K562 (cell line): Measurements from ENCODE around the gene CTSZ. TPM values are rescaled to one million over a fixed set of nuclear protein-coding genes. Genes with fewer than 3 reads are reported as not detected.
A peak's percentile ranks its signal among the peaks of the same experiment; 100 is the strongest.

Experiments used
- ASH1L ChIP-seq: fragments of 450-650 bp; IDR thresholded peaks from 2 replicates; pipeline ENCODE4 v1.6.1; 2018; ENCODE audit warnings: borderline replicate concordance, mild to moderate bottlenecking, low read depth; ENCODE audit not compliant: partially characterized antibody
- CBFB ChIP-seq: sonication (generic); formaldehyde crosslinking; IDR thresholded peaks from 2 replicates; pipeline ENCODE4 v1.4.0; 2020; ENCODE audit warnings: mild to moderate bottlenecking, missing genetic modification reagents
- CEBPZ ChIP-seq: fragments of 150-350 bp; IDR thresholded peaks from 2 replicates; pipeline ENCODE4 v1.6.1; 2014; ENCODE audit warnings: low read depth, mild to moderate bottlenecking, low read length, borderline replicate concordance
- HDAC1 ChIP-seq, 2 experiments: fragments of 450-650 bp; IDR thresholded peaks; 2 replicates each; pipeline ENCODE4 v1.6.1; 2016 to 2017; ENCODE audit warnings: inconsistent platforms in 1 of 2, mild to moderate bottlenecking in 1 of 2, moderate library complexity in 1 of 2
- HNRNPUL1 ChIP-seq: fragments of 200-400 bp; formaldehyde crosslinking; IDR thresholded peaks from 2 replicates; pipeline ENCODE4 v1.6.1; 2017; ENCODE audit warnings: low read length
- NFRKB ChIP-seq: fragments of 450-650 bp; IDR thresholded peaks from 2 replicates; pipeline ENCODE4 v1.6.1; 2016; ENCODE audit warnings: low read depth
- NR3C1 ChIP-seq: sonication (generic); formaldehyde crosslinking; IDR thresholded peaks from 2 replicates; pipeline ENCODE4 v1.8.1; 2022; ENCODE audit warnings: missing genetic modification reagents
- PHF21A ChIP-seq: fragments of 450-650 bp; IDR thresholded peaks from 2 replicates; pipeline ENCODE4 v1.6.1; 2017; ENCODE audit warnings: low read depth, borderline replicate concordance
- PHTF2 ChIP-seq: fragments of 250-450 bp; sonication (Bioruptor Pico); IDR thresholded peaks from 2 replicates; pipeline ENCODE4 v1.5.0; 2021; ENCODE audit warnings: mild to moderate bottlenecking
- POLR2AphosphoS2 ChIP-seq: IDR thresholded peaks from 2 replicates; pipeline ENCODE4 v1.6.1; 2012; ENCODE audit warnings: low read length, improper control_type of control experiment
- RAD21 ChIP-seq, 2 experiments: fragments of 250-450 bp in 1 of 2; fragments of 450-650 bp in 1 of 2; sonication (Bioruptor Pico) in 1 of 2; formaldehyde crosslinking in 1 of 2; IDR thresholded peaks in 1 of 2; conservative IDR thresholded peaks in 1 of 2; 2 replicates each; pipeline versions ENCODE4 v1.4.0 to v1.8.0; 2020 to 2022; ENCODE audit warnings: mild to moderate bottlenecking in 2 of 2, moderate library complexity in 1 of 2
- RB1 ChIP-seq: fragments of 450-650 bp; IDR thresholded peaks from 2 replicates; pipeline ENCODE4 v1.6.1; 2017; ENCODE audit warnings: low read depth, mild to moderate bottlenecking
- SMAD2 ChIP-seq: fragments of 150-350 bp; IDR thresholded peaks from 2 replicates; pipeline ENCODE4 v1.6.1; 2014; ENCODE audit warnings: low read depth, mild to moderate bottlenecking, low read length
- SP1 ChIP-seq: sonication (generic); formaldehyde crosslinking; IDR thresholded peaks from 2 replicates; pipeline ENCODE4 v1.8.1; 2022; ENCODE audit warnings: mild to moderate bottlenecking, missing genetic modification reagents
- TAF9B ChIP-seq: fragments of 450-650 bp; IDR thresholded peaks from 2 replicates; pipeline ENCODE4 v1.6.1; 2018; ENCODE audit warnings: mild to moderate bottlenecking; ENCODE audit not compliant: partially characterized antibody
- TRIM24 ChIP-seq, 2 experiments: fragments of 450-650 bp; IDR thresholded peaks; 2 replicates each; pipeline ENCODE4 v1.6.1; 2016
- ZBTB1 ChIP-seq: sonication (generic); formaldehyde crosslinking; IDR thresholded peaks from 2 replicates; pipeline ENCODE4 v1.8.1; 2023; ENCODE audit warnings: missing genetic modification reagents, low read depth, mild to moderate bottlenecking, borderline replicate concordance
- ZBTB33 ChIP-seq: sonication (generic); formaldehyde crosslinking; IDR thresholded peaks from 2 replicates; pipeline ENCODE4 v1.8.1; 2023; ENCODE audit warnings: mild to moderate bottlenecking, missing genetic modification reagents
- ZNF23 ChIP-seq: fragments of 250-450 bp; sonication (Bioruptor Pico); IDR thresholded peaks from 2 replicates; pipeline ENCODE4 v1.4.0; 2020; ENCODE audit warnings: mild to moderate bottlenecking
- ZZZ3 ChIP-seq: fragments of 450-650 bp; IDR thresholded peaks from 2 replicates; pipeline ENCODE4 v1.6.1; 2016; ENCODE audit warnings: antibody characterized with exemption, mild to moderate bottlenecking, moderate library complexity
- polyA plus RNA-seq, 8 experiments: library from polyadenylated mRNA; depleted of rRNA in 4 of 8; stranded (reverse) in 5 of 8; unstranded in 3 of 8; fragments of >200 nt; fragmentation: Nextera tagmentation in 2 of 8; fragmentation: Illumina TruSeq in 1 of 8; extraction: Ambion mirVana in 2 of 8; extraction: Trizol in 1 of 8; gene quantifications; 2 replicates each; pipeline versions ENCODE4 v1.2.1 to v1.2.3, GENCODE V29; 2011 to 2014; ENCODE audit warnings: inconsistent platforms in 1 of 8, missing spikeins in 1 of 8
- total RNA-seq, 7 experiments: library from RNA; depleted of rRNA in 6 of 7; stranded (reverse); fragments of >200 nt in 6 of 7; fragmentation: Illumina TruSeq in 2 of 7; extraction: Trizol in 2 of 7; gene quantifications; 2 replicates each; pipeline versions ENCODE4 v1.2.1 to v1.2.3, GENCODE V29; 2011 to 2021; ENCODE audit warnings: low replicate concordance in 1 of 7
- TF ChIP-seq, protein P1 (sequence below): fragments of 150-350 bp; conservative IDR thresholded peaks from 2 replicates; pipeline ENCODE4 v1.6.1; 2014; ENCODE audit warnings: low read length

CTSZ gene
- total and polyA plus RNA-seq, 9 of the 15 experiments (the other 6 are each of a cell fraction or from before 2014, with no cell fraction given), result 1.6 to 143 (median 82.8) TPM

- TF ChIP-seq, protein P1, sequence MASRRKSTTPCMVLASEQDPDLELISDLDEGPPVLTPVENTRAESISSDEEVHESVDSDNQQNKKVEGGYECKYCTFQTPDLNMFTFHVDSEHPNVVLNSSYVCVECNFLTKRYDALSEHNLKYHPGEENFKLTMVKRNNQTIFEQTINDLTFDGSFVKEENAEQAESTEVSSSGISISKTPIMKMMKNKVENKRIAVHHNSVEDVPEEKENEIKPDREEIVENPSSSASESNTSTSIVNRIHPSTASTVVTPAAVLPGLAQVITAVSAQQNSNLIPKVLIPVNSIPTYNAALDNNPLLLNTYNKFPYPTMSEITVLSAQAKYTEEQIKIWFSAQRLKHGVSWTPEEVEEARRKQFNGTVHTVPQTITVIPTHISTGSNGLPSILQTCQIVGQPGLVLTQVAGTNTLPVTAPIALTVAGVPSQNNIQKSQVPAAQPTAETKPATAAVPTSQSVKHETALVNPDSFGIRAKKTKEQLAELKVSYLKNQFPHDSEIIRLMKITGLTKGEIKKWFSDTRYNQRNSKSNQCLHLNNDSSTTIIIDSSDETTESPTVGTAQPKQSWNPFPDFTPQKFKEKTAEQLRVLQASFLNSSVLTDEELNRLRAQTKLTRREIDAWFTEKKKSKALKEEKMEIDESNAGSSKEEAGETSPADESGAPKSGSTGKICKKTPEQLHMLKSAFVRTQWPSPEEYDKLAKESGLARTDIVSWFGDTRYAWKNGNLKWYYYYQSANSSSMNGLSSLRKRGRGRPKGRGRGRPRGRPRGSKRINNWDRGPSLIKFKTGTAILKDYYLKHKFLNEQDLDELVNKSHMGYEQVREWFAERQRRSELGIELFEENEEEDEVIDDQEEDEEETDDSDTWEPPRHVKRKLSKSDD, result no peak
- TF ChIP-seq CEBPZ, result no peak
- no peak for TF ChIP-seq TAF9B
- no peak for TF ChIP-seq PHTF2 (CRISPR knock-in tag)
- no peak for TF ChIP-seq RAD21 (CRISPR knock-in tag; conservative IDR thresholded peaks at IDR 0.05 in 1 of 2, IDR thresholded peaks at IDR 0.05 in 1 of 2)
- TF ChIP-seq PHF21A, result no peak
- TF ChIP-seq HNRNPUL1, result no peak
- TF ChIP-seq POLR2AphosphoS2, result no peak
- no peak for TF ChIP-seq RB1
- no peak for TF ChIP-seq HDAC1 (IDR thresholded peaks at IDR 0.05)
- TF ChIP-seq ZBTB1 (CRISPR knock-in tag), result no peak
- no peak; the same call in 1 of the 2 replicates for TF ChIP-seq SP1
- TF ChIP-seq ZBTB33 (CRISPR knock-in tag), result no peak
- no peak for TF ChIP-seq ZZZ3
- no peak for TF ChIP-seq CBFB
- no peak for TF ChIP-seq TRIM24 (IDR thresholded peaks at IDR 0.05)
- TF ChIP-seq ZNF23 (CRISPR knock-in tag), result no peak
- TF ChIP-seq NR3C1 (CRISPR knock-in tag), result no peak
- peak; percentile 37; the same call in 1 of the 2 replicates for TF ChIP-seq NFRKB
- TF ChIP-seq SMAD2, result no peak
- no peak for TF ChIP-seq ASH1L
These were observed 4.2 kb upstream of the CTSZ start (continued) for GRCh38 chr20:59010995-59011873.
